Measurements from ENCODE around the gene MPDU1. TPM values are rescaled to one million over a fixed set of nuclear protein-coding genes. Genes with fewer than 3 reads are reported as not detected.

Gene MPDU1
- total and polyA plus RNA-seq, 2 of the 13 experiments (the other 11 are each of a cell fraction or from before 2014, with no cell fraction given), result 112 to 167 TPM

- TF ChIP-seq, protein P1, sequence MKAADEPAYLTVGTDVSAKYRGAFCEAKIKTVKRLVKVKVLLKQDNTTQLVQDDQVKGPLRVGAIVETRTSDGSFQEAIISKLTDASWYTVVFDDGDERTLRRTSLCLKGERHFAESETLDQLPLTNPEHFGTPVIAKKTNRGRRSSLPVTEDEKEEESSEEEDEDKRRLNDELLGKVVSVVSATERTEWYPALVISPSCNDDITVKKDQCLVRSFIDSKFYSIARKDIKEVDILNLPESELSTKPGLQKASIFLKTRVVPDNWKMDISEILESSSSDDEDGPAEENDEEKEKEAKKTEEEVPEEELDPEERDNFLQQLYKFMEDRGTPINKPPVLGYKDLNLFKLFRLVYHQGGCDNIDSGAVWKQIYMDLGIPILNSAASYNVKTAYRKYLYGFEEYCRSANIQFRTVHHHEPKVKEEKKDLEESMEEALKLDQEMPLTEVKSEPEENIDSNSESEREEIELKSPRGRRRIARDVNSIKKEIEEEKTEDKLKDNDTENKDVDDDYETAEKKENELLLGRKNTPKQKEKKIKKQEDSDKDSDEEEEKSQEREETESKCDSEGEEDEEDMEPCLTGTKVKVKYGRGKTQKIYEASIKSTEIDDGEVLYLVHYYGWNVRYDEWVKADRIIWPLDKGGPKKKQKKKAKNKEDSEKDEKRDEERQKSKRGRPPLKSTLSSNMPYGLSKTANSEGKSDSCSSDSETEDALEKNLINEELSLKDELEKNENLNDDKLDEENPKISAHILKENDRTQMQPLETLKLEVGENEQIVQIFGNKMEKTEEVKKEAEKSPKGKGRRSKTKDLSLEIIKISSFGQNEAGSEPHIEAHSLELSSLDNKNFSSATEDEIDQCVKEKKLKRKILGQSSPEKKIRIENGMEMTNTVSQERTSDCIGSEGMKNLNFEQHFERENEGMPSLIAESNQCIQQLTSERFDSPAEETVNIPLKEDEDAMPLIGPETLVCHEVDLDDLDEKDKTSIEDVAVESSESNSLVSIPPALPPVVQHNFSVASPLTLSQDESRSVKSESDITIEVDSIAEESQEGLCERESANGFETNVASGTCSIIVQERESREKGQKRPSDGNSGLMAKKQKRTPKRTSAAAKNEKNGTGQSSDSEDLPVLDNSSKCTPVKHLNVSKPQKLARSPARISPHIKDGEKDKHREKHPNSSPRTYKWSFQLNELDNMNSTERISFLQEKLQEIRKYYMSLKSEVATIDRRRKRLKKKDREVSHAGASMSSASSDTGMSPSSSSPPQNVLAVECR (CRISPR knock-in tag; IDR thresholded peaks at IDR 0.05; ENCODE audit: borderline replicate concordance), result peak; percentile 92; the same call in 1 of the 2 replicates
- no peak; the same call in 1 of the 2 replicates for TF ChIP-seq TSC22D2 (CRISPR knock-in tag; IDR thresholded peaks at IDR 0.05; ENCODE audit: borderline replicate concordance)
- no peak for TF ChIP-seq E2F5 (CRISPR knock-in tag; conservative IDR thresholded peaks at IDR 0.05)
- peak; percentile 97 for TF ChIP-seq ZFX (CRISPR knock-in tag; IDR thresholded peaks at IDR 0.05; ENCODE audit: low read depth)
- no peak for TF ChIP-seq ZNF768 (CRISPR knock-in tag; IDR thresholded peaks at IDR 0.05)
- no peak for TF ChIP-seq ZEB1 (IDR thresholded peaks at IDR 0.05; ENCODE audit: insufficient replicate concordance, low read depth)
- TF ChIP-seq KAT8 (CRISPR knock-in tag; IDR thresholded peaks at IDR 0.05), result peak; percentile 97
- no peak for TF ChIP-seq NR2F1 (CRISPR knock-in tag; IDR thresholded peaks at IDR 0.05)
- no peak for TF ChIP-seq NAIF1 (CRISPR knock-in tag; IDR thresholded peaks at IDR 0.05; ENCODE audit: borderline replicate concordance)
- no peak for TF ChIP-seq SMAD9 (CRISPR knock-in tag; IDR thresholded peaks at IDR 0.05)
- peak; percentile 65; the same call in 1 of the 2 replicates for TF ChIP-seq SNAPC5 (CRISPR knock-in tag; IDR thresholded peaks at IDR 0.05; ENCODE audit: borderline replicate concordance)
- TF ChIP-seq, protein P2, sequence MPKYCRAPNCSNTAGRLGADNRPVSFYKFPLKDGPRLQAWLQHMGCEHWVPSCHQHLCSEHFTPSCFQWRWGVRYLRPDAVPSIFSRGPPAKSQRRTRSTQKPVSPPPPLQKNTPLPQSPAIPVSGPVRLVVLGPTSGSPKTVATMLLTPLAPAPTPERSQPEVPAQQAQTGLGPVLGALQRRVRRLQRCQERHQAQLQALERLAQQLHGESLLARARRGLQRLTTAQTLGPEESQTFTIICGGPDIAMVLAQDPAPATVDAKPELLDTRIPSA (CRISPR knock-in tag; IDR thresholded peaks at IDR 0.05; ENCODE audit: borderline replicate concordance), result no peak
- 0 out of 2 replicates have a peak, but pooled peaks have one; percentile 24 for TF ChIP-seq ATF6 (CRISPR knock-in tag; conservative IDR thresholded peaks at IDR 0.05)
- no peak; the same call in 1 of the 2 replicates for TF ChIP-seq GMEB1 (CRISPR knock-in tag; IDR thresholded peaks at IDR 0.05; ENCODE audit: borderline replicate concordance)
- TF ChIP-seq ZBTB7A (CRISPR knock-in tag; IDR thresholded peaks at IDR 0.05), result no peak; the same call in 1 of the 2 replicates
- TF ChIP-seq ZBTB1 (CRISPR knock-in tag; IDR thresholded peaks at IDR 0.05; ENCODE audit: borderline replicate concordance), result no peak
- TF ChIP-seq HIVEP1 (CRISPR knock-in tag; IDR thresholded peaks at IDR 0.05), result 0 out of 2 replicates have a peak, but pooled peaks have one; percentile 38
- TF ChIP-seq, protein P3, sequence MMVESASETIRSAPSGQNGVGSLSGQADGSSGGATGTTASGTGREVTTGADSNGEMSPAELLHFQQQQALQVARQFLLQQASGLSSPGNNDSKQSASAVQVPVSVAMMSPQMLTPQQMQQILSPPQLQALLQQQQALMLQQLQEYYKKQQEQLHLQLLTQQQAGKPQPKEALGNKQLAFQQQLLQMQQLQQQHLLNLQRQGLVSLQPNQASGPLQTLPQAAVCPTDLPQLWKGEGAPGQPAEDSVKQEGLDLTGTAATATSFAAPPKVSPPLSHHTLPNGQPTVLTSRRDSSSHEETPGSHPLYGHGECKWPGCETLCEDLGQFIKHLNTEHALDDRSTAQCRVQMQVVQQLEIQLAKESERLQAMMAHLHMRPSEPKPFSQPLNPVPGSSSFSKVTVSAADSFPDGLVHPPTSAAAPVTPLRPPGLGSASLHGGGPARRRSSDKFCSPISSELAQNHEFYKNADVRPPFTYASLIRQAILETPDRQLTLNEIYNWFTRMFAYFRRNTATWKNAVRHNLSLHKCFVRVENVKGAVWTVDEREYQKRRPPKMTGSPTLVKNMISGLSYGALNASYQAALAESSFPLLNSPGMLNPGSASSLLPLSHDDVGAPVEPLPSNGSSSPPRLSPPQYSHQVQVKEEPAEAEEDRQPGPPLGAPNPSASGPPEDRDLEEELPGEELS (CRISPR knock-in tag; IDR thresholded peaks at IDR 0.05), result 0 out of 2 replicates have a peak, but pooled peaks have one; percentile 52
Measured at GRCh38 chr17:7572338-7572587, 11.4 kb upstream of the MPDU1 start (continued).

Data from HepG2 (cell line).